ENCODE measurements around the gene MIP.

GRCh38 chr12:56468216-56469006 lies 14.0 kb upstream of the MIP start, which contains the start of gene SPRYD4:
- TF ChIP-seq HDAC2 (IDR thresholded peaks at IDR 0.05), result no peak
- TF ChIP-seq, protein P1, sequence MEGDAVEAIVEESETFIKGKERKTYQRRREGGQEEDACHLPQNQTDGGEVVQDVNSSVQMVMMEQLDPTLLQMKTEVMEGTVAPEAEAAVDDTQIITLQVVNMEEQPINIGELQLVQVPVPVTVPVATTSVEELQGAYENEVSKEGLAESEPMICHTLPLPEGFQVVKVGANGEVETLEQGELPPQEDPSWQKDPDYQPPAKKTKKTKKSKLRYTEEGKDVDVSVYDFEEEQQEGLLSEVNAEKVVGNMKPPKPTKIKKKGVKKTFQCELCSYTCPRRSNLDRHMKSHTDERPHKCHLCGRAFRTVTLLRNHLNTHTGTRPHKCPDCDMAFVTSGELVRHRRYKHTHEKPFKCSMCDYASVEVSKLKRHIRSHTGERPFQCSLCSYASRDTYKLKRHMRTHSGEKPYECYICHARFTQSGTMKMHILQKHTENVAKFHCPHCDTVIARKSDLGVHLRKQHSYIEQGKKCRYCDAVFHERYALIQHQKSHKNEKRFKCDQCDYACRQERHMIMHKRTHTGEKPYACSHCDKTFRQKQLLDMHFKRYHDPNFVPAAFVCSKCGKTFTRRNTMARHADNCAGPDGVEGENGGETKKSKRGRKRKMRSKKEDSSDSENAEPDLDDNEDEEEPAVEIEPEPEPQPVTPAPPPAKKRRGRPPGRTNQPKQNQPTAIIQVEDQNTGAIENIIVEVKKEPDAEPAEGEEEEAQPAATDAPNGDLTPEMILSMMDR (IDR thresholded peaks at IDR 0.05 in 2 of 3, conservative IDR thresholded peaks at IDR 0.05 in 1 of 3; ENCODE audit: control insufficient read depth in 2 of 3, extremely low read depth in 1 of 3, insufficient read depth in 1 of 3, low read depth in 3 of 3, low read length in 3 of 3), result peak; percentile 22 to 68 (median 27); a peak in 4 of 6 replicates
- TF ChIP-seq TCF12 (IDR thresholded peaks at IDR 0.05; ENCODE audit: low read depth, low read length), result peak; percentile 73; the same call in 1 of the 2 replicates
- TF ChIP-seq TAF1 (IDR thresholded peaks at IDR 0.05; ENCODE audit: borderline replicate concordance, low read depth, low read length), result peak; percentile 96
- TF ChIP-seq E2F4 (IDR thresholded peaks at IDR 0.05; ENCODE audit: low read depth, low read length), result no peak
- peak; percentile 63; the same call in 1 of the 2 replicates for TF ChIP-seq NFYB (IDR thresholded peaks at IDR 0.05; ENCODE audit: insufficient read depth, low read depth, low read length)
- peak; percentile 27; the same call in 1 of the 2 replicates for TF ChIP-seq FOXM1 (IDR thresholded peaks at IDR 0.05; ENCODE audit: low read depth, low read length)

Measured in GM12878 (cell line).